Lower lobe of right lung (tissue), 2 donors: ENCODE measurements around the gene PICK1. TPM values are rescaled to one million over a fixed set of nuclear protein-coding genes. Genes with fewer than 3 reads are reported as not detected.

Source experiments
- ATAC-seq, 2 donors: fragments of 200-7000 bp; cut with Tn5 transposase; one replicate each; pipeline ENCODE4 v1.9.1; 2020 to 2022; ENCODE audit warnings: mild to moderate bottlenecking in 2 of 2, moderate library complexity in 2 of 2
- DNase-seq: peaks from one replicate; pipeline ENCODE4 v3.0.0-alpha.2; 2020
- H3K27ac ChIP-seq: fragments of 200-600 bp; one replicate; pipeline ENCODE4 v1.8.0; 2022
- H3K27me3 ChIP-seq: fragments of 200-600 bp; one replicate; pipeline ENCODE4 v1.8.0; 2022; ENCODE audit warnings: low read depth
- H3K36me3 ChIP-seq: fragments of 200-600 bp; one replicate; pipeline ENCODE4 v1.8.0; 2022; ENCODE audit warnings: mild to moderate bottlenecking
- H3K4me1 ChIP-seq: fragments of 200-600 bp; one replicate; pipeline ENCODE4 v1.8.0; 2022
- H3K4me3 ChIP-seq: fragments of 200-600 bp; one replicate; pipeline ENCODE4 v1.8.0; 2022; ENCODE audit warnings: mild to moderate bottlenecking
- H3K9me3 ChIP-seq: fragments of 200-600 bp; one replicate; pipeline ENCODE4 v1.8.0; 2022
- intact Hi-C: fragments of 100-400 bp; cut with DNase I; formaldehyde crosslinking; loops from one replicate; pipeline ENCODE4 v1.11.0; 2022
- total RNA-seq: library from RNA; stranded (reverse); fragmentation: NEBNext Ultra II Directional; extraction: Animal tissue kit (Norgen Biotek cat#: 25700); gene quantifications from one replicate; pipeline ENCODE4 v1.2.1, GENCODE V29; 2021
- TF ChIP-seq, protein P1 (sequence below): fragments of 200-600 bp; IDR thresholded peaks from one replicate; pipeline ENCODE4 v1.8.0; 2022; ENCODE audit warnings: antibody characterized with exemption, mild to moderate bottlenecking
- donor health status: DM: no; HTN: yes; CAD: no; lungs with severe emphysema.

PICK1 gene
- total RNA-seq, 1 donor from 2014 or later, result 35.4 TPM

DNA sequence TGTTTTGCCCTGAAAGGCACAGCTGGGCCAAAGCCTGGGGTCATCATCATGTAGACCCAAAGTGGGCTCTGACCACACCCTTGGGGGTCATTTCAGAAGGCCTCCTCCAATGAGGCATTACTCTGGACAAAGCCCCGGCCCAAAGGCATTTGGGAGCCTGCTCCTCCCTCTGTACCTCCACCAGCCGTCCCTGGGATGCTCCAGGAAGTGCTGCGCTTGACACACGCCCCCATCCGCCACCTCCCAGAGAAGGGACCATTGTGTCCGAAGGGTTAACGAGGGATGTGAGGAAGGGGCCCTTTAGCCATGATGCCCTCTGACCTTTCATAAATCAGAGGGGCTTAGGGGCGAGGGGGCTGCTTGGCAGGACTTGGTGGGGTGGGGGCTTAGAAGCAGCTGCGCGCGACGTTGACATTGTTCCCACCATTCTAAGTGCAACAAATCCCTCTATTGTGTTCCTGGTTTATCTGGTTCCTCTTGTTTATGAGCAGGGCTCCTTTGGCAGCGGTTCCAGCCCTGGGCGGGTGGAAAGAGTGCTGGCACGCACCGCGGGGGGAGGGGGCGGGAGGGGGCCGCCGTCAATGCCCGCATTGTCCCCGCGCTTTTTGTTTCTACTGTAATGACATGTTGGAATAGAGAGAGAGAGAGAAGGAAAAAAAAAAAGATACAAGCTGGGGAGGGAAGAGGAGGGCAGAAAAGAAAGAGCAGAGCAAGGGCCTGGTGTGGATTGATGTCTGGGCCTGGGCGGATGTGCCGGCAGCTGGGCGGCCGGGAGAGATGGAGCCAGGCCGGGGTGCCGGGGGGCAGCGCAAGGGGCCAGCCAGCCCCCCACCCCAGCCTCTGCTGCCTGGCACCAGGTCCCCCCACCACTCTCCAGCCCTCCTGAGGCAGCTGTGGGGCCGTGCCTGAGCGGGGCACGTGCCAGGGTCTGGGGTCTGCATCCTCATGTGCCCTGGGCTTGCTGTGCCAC lies 40.7 kb upstream of the PICK1 start:
- H3K27me3 ChIP-seq, result no peaks in the 10 kb centered on the region
- peaks cover 23% of the 10 kb centered on the region for H3K4me1 ChIP-seq
- no peaks in the 10 kb centered on the region for H3K36me3 ChIP-seq
- peak overlapping the region; percentile 23 for H3K4me3 ChIP-seq
- H3K9me3 ChIP-seq, result no peaks in the 10 kb centered on the region
- peak overlapping the region; percentile 69 for H3K27ac ChIP-seq
- peak; percentile 26 to 34 for ATAC-seq
- intact Hi-C loops, result no loop called here
- TF ChIP-seq, protein P1, sequence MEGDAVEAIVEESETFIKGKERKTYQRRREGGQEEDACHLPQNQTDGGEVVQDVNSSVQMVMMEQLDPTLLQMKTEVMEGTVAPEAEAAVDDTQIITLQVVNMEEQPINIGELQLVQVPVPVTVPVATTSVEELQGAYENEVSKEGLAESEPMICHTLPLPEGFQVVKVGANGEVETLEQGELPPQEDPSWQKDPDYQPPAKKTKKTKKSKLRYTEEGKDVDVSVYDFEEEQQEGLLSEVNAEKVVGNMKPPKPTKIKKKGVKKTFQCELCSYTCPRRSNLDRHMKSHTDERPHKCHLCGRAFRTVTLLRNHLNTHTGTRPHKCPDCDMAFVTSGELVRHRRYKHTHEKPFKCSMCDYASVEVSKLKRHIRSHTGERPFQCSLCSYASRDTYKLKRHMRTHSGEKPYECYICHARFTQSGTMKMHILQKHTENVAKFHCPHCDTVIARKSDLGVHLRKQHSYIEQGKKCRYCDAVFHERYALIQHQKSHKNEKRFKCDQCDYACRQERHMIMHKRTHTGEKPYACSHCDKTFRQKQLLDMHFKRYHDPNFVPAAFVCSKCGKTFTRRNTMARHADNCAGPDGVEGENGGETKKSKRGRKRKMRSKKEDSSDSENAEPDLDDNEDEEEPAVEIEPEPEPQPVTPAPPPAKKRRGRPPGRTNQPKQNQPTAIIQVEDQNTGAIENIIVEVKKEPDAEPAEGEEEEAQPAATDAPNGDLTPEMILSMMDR, result no peak
- DNase-seq, result no peak

DNA sequence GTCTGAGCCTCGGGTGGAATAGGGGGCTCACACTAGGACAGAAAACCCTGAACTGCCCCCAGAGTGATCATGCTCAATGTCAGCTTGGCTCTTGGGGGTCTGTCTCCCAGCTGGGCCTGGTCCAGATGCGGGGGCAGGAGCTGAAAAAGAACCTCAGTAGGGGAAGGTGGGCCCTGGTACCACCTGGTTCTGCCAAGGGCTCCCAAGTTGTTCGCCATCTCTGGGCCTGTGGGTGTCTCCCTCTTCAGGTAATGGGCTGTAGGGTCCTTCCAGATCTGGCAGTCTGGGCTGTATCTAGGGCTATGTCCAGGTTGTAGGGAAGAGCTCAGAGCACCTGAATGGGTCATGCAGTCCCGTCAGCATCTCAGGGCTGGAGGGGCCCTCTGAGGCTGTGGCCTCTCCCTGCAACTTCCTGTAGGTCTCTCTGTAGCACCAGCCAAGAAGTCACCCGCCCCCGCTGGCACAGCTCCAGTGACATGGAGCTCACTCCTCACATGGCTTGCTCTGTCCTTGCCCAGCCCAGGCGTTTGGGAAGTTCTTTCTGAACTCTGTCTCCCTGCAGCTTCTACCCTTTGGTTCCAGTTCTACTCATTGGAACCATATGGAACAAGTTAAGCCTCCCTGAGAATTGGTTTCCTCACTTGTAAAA lies 39.8 kb upstream of the PICK1 start:
- H3K27ac ChIP-seq, result peak overlapping the region; percentile 69

DNA sequence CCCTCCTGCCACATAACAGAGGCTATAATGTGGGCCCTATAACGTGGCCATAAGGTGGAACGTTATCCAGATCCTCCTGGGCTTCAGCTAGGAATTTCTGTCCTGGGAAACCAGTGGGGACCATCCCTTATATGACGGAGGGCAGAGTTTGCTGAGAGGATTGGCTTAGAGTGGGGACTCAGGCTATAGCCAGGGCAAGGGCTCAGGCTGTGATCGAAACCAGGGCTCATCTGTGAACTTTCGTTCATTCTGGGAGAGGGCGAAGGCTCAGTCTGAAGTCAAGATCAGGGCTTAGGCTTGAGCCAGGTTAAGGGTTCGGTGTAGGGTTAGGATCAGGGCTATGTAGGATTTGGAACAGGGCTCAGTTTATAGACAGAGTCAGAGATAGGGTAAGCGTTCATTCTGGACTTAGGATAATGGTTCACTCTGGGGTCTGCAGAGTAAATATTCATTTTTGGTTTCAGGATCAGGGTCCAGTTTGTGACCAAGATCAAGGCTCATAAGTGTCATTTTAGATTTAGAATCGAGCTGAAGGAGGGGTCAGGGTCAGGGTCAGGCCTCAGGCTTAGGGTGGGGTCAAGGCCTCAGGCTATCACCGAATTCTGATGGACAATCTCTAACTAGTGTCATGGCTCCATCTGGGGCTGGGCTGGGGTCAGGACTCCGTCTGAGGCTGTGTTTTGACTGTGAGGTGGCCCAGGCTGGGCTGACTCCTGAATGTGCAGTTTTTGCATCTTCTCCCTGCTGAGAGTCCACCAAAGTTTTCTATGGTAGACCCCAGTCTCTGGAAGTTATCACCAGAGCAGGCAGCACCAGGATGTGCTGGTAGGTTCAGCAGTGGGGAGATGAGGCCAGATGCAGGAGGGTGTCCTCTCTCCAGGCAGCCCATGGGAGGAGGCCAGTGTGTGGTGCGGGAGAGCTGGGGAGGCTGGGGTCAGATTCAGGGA lies 39.0 kb upstream of the PICK1 start:
- Histone ChIP-seq H3K9me3 (no peaks in the 10 kb centered on the region), H3K27ac (no peak overlapping the region), H3K4me3 (no peak overlapping the region), H3K36me3 (no peaks in the 10 kb centered on the region), H3K27me3 (no peaks in the 10 kb centered on the region), H3K4me1 (peaks cover 23% of the 10 kb centered on the region)
- intact Hi-C loops, result no loop called here
- ATAC-seq (peak in 1 of 2 donors; percentile 19), DNase-seq (no peak)
- TF ChIP-seq, protein P1, result no peak

More for the DNA sequence above, 39.8 kb upstream of the PICK1 start:
- Histone ChIP-seq H3K27me3 (no peaks in the 10 kb centered on the region), H3K36me3 (no peaks in the 10 kb centered on the region), H3K4me3 (no peak overlapping the region), H3K9me3 (no peaks in the 10 kb centered on the region), H3K4me1 (peaks cover 23% of the 10 kb centered on the region)
- TF ChIP-seq, protein P1, result no peak
- peak; percentile 89 for DNase-seq
- peak; percentile 71 to 80 for ATAC-seq
- intact Hi-C loops, result no loop called here

DNA sequence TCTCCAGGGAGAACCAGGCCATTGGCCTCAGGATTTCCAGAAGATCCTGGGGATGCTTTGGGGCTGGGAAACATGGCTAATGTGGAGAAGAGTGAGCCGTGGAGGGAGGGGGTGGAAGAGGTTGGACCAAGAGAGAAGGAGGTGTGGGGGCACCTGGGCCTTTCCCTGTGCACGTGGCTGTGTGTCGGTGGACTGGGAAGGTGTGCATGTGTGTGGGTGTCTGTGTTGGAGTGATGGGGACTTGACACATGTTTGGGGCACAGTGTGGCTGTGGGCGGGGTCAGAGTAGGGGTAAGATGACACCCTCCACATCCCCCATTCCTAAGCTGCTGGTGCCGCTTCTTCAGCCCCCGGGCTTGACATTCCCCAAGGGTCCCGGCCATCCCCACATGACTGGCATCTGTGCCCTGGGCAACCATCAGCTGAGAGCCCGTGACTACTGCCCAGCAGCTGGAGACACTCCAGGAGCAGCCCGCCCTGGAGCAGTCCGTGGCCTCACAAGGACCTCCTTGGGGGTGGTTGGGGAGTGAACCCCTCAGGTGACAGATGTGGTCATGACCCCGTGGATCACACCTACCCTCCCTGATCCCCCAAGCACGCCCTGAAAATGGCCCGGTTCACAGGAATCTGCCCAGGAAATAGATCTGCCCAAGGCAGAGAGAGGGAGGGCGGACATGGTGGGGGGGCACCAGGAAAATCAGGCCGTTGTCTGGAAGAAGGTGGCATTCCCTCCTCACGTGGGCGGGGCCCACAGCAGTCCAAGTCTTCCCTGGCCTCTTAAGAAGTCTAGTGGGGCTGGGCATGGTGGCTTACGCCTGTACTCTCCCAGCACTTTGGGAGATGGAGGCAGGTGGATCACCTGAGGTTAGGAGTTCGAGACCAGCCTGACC lies 38.0 kb upstream of the PICK1 start:
- Histone ChIP-seq H3K9me3 (no peaks in the 10 kb centered on the region), H3K4me3 (no peak overlapping the region), H3K27me3 (no peaks in the 10 kb centered on the region), H3K4me1 (peaks cover 23% of the 10 kb centered on the region), H3K36me3 (no peaks in the 10 kb centered on the region), H3K27ac (no peak overlapping the region)
- ATAC-seq (no peak), DNase-seq (no peak)
- TF ChIP-seq, protein P1, result no peak
- intact Hi-C loops, result no loop called here
